ENCODE results near the gene KAT8. TPM values are rescaled to one million over a fixed set of nuclear protein-coding genes. Genes with fewer than 3 reads are reported as not detected.

KAT8 gene
- polyA plus RNA-seq, 1 experiment = 23.0 TPM

GRCh38 chr16:31130336-31130891, 12.9 kb downstream of the KAT8 start:
- H3K9me3 ChIP-seq (ENCODE audit: control insufficient read depth, insufficient read depth, low read length) = no peaks in the 10 kb centered on the region
- H3K4me3 ChIP-seq (ENCODE audit: low read depth, low read length) = no peak overlapping the region
- no peak overlapping the region for H3K27ac ChIP-seq (ENCODE audit: low read depth, low read length)
- POLR2A ChIA-PET = no interaction called here
- CTCF ChIA-PET = interaction anchor here (1.3 kb wide), 1 partner anchor 12 kb away, joined by 4 read pairs; no protein-coding TSS in a partner anchor
- DNase-seq (ENCODE audit: low read depth, low spot score) = no peak
- H3K27me3 ChIP-seq (ENCODE audit: control insufficient read depth, insufficient read depth, low read length) = peaks cover 2% of the 10 kb centered on the region
- TF ChIP-seq, protein P1, sequence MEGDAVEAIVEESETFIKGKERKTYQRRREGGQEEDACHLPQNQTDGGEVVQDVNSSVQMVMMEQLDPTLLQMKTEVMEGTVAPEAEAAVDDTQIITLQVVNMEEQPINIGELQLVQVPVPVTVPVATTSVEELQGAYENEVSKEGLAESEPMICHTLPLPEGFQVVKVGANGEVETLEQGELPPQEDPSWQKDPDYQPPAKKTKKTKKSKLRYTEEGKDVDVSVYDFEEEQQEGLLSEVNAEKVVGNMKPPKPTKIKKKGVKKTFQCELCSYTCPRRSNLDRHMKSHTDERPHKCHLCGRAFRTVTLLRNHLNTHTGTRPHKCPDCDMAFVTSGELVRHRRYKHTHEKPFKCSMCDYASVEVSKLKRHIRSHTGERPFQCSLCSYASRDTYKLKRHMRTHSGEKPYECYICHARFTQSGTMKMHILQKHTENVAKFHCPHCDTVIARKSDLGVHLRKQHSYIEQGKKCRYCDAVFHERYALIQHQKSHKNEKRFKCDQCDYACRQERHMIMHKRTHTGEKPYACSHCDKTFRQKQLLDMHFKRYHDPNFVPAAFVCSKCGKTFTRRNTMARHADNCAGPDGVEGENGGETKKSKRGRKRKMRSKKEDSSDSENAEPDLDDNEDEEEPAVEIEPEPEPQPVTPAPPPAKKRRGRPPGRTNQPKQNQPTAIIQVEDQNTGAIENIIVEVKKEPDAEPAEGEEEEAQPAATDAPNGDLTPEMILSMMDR (IDR thresholded peaks at IDR 0.05; ENCODE audit: low read depth, low read length) = no peak

GRCh38 chr16:31130899-31131298, 13.4 kb downstream of the KAT8 start:
- H3K9me3 ChIP-seq (ENCODE audit: control insufficient read depth, insufficient read depth, low read length) = no peaks in the 10 kb centered on the region
- no peak for DNase-seq (ENCODE audit: low read depth, low spot score)
- no peak overlapping the region for H3K4me3 ChIP-seq (ENCODE audit: low read depth, low read length)
- ChIA-PET POLR2A (no interaction called here), CTCF (interaction anchor here (1.3 kb wide), 1 partner anchor 12 kb away, joined by 4 read pairs; no protein-coding TSS in a partner anchor)
- H3K27ac ChIP-seq (ENCODE audit: low read depth, low read length) = no peak overlapping the region
- H3K27me3 ChIP-seq (ENCODE audit: control insufficient read depth, insufficient read depth, low read length) = peaks cover 2% of the 10 kb centered on the region
- TF ChIP-seq, protein P1 (IDR thresholded peaks at IDR 0.05; ENCODE audit: low read depth, low read length) = no peak

GRCh38 chr16:31131416-31131815, 14.0 kb downstream of the KAT8 start:
- no peak overlapping the region for H3K27ac ChIP-seq (ENCODE audit: low read depth, low read length)
- CTCF ChIA-PET = no interaction called here
- POLR2A ChIA-PET = interaction anchor here (1.3 to 1.7 kb wide), 2 partner anchors 11 to 14 kb away, joined by 3 read pairs; partner anchors contain the start of gene KAT8
- no peak overlapping the region for H3K4me3 ChIP-seq (ENCODE audit: low read depth, low read length)
- H3K27me3 ChIP-seq (ENCODE audit: control insufficient read depth, insufficient read depth, low read length) = peaks cover 2% of the 10 kb centered on the region
- TF ChIP-seq, protein P1 (IDR thresholded peaks at IDR 0.05; ENCODE audit: low read depth, low read length) = no peak
- no peak for DNase-seq (ENCODE audit: low read depth, low spot score)
- H3K9me3 ChIP-seq (ENCODE audit: control insufficient read depth, insufficient read depth, low read length) = no peaks in the 10 kb centered on the region

- CTCF ChIA-PET = no interaction called here
- H3K9me3 ChIP-seq (ENCODE audit: control insufficient read depth, insufficient read depth, low read length) = no peaks in the 10 kb centered on the region
- TF ChIP-seq, protein P1 (IDR thresholded peaks at IDR 0.05; ENCODE audit: low read depth, low read length) = no peak
- peaks cover 2% of the 10 kb centered on the region for H3K27me3 ChIP-seq (ENCODE audit: control insufficient read depth, insufficient read depth, low read length)
- H3K27ac ChIP-seq (ENCODE audit: low read depth, low read length) = no peak overlapping the region
- no peak overlapping the region for H3K4me3 ChIP-seq (ENCODE audit: low read depth, low read length)
- POLR2A ChIA-PET = interaction anchor here (1.3 to 1.7 kb wide), 2 partner anchors 10 to 15 kb away, joined by 3 read pairs; partner anchors contain the start of gene KAT8
- DNase-seq (ENCODE audit: low read depth, low spot score) = no peak
These were observed 14.4 kb downstream of the KAT8 start for GRCh38 chr16:31131841-31132271.

- no peak for DNase-seq (ENCODE audit: low read depth, low spot score)
These were observed 15.0 kb downstream of the KAT8 start for GRCh38 chr16:31132303-31132979.

More at GRCh38 chr16:31132303-31132979, 15.0 kb downstream of the KAT8 start:
- Histone ChIP-seq H3K4me3 (ENCODE audit: low read depth, low read length) (no peak overlapping the region), H3K27me3 (ENCODE audit: control insufficient read depth, insufficient read depth, low read length) (peaks cover 2% of the 10 kb centered on the region), H3K9me3 (ENCODE audit: control insufficient read depth, insufficient read depth, low read length) (no peaks in the 10 kb centered on the region), H3K27ac (ENCODE audit: low read depth, low read length) (no peak overlapping the region)
- POLR2A ChIA-PET = interaction anchor here (1.3 to 1.7 kb wide), 2 partner anchors 10 to 15 kb away, joined by 3 read pairs; partner anchors contain the start of gene KAT8
- CTCF ChIA-PET = interaction anchor here (1.8 kb wide), 1 partner anchor 10 kb away, joined by 13 read pairs; no protein-coding TSS in a partner anchor
- TF ChIP-seq, protein P1 (IDR thresholded peaks at IDR 0.05; ENCODE audit: low read depth, low read length) = no peak
